ENCODE results near the gene NPC2.

NPC2 gene

GRCh38 chr14:74434294-74434693 lies 58.8 kb downstream of the NPC2 start:
- DNase-seq (ENCODE audit: low read depth, low spot score): no peak
- H3K4me3 ChIP-seq (ENCODE audit: low read depth, low read length): no peak overlapping the region
- in situ Hi-C loops (cut with HindIII; ENCODE audit: low sequenced_read_pairs): no loop called here
- TF ChIP-seq CTCF (IDR thresholded peaks at IDR 0.05; ENCODE audit: low read depth, low read length): no peak

- no peak for TF ChIP-seq CTCF (IDR thresholded peaks at IDR 0.05; ENCODE audit: low read depth, low read length)
- in situ Hi-C loops (cut with HindIII; ENCODE audit: low sequenced_read_pairs): no loop called here
- DNase-seq (ENCODE audit: low read depth, low spot score): no peak
Observed at GRCh38 chr14:74429991-74430390, 63.1 kb downstream of the NPC2 start.

More at GRCh38 chr14:74429991-74430390, 63.1 kb downstream of the NPC2 start:
- no peak overlapping the region for H3K4me3 ChIP-seq (ENCODE audit: low read depth, low read length)
